ENCODE results near the gene FMNL1. TPM values are rescaled to one million over a fixed set of nuclear protein-coding genes. Genes with fewer than 3 reads are reported as not detected.

The FMNL1 gene
- total RNA-seq, 1 donor from 2014 or later, result 2.4 TPM

DNA sequence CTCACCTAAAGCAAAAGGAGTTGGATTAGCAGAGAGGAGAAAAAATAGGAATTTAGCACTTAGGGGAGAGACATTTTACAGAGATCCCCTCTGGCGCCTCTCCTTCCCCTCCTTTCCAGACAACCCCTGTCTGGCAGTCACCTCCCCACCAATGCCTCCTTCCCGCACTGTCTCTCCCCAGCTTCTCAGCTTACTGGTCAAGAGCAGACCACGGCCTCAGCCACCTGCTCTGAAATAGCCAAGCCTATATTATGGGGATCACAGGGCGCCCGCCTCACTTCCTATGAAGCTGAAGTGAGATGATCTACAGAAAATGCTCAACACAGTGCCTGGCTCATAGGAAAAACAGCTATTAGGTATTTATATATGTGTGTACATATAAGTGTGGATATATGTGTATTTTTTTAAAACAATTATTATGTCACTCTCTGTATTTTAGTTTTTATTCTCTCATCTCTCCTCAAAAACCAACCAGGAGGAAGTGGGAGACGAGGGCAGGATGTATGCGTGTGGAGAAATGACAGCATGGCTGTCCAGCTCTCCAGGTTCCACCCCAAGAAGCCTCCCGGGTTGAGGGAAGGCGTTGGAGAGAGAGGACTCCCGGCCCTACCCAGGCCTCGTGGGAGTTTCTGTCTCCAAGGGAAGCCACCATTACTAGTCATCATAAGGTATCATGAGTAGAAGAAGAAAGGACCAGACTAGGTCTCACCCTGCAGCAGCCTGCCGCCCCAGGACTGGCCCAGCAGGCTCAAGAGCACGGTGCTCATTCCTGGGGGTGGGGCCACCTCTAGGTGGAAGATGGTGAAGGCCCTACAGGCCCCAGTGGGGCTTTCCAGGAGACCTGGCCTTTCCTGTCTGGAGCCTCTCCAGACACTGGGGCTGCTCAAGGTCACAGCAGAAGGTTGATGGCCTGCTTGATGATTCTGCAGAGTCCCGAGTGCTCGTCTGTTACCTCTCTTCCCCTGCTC is 67.9 kb downstream of the FMNL1 start:
- Histone ChIP-seq H3F3A (ENCODE audit: low read depth) (no peaks in the 10 kb centered on the region), H3K79me2 (ENCODE audit: low read depth) (no peaks in the 10 kb centered on the region), H3K36me3 (no peaks in the 10 kb centered on the region), H3K4me2 (no peak overlapping the region), H4K20me1 (ENCODE audit: low read depth) (peaks cover 15% of the 10 kb centered on the region), H3K4me1 (no peaks in the 10 kb centered on the region), H2AFZ (replicated peaks) (no peak overlapping the region), H3K27ac (no peak overlapping the region), H3K27me3 (no peaks in the 10 kb centered on the region), H3K9me3 (ENCODE audit: low read depth) (no peaks in the 10 kb centered on the region), H3K4me3 (no peak overlapping the region), H3K9ac (no peak overlapping the region)
- no peak overlapping the region for H3K27ac Mint-ChIP-seq
- TF ChIP-seq CTCF (IDR thresholded peaks at IDR 0.05) (no peak), EZH2 (IDR thresholded peaks at IDR 0.05) (no peak), EZH2phosphoT487 (IDR thresholded peaks at IDR 0.05) (no peak)
- DNase-seq (ENCODE audit: low spot score), result no peak
- H3K36me3 Mint-ChIP-seq, result peaks cover 12% of the 10 kb centered on the region
- H3K4me1 Mint-ChIP-seq, result peaks cover 23% of the 10 kb centered on the region
- H3K4me3 Mint-ChIP-seq, result no peak overlapping the region
- H3K27me3 Mint-ChIP-seq (ENCODE audit: insufficient read depth, low read depth), result no peaks in the 10 kb centered on the region
- no peaks in the 10 kb centered on the region for H3K9me3 Mint-ChIP-seq

DNA sequence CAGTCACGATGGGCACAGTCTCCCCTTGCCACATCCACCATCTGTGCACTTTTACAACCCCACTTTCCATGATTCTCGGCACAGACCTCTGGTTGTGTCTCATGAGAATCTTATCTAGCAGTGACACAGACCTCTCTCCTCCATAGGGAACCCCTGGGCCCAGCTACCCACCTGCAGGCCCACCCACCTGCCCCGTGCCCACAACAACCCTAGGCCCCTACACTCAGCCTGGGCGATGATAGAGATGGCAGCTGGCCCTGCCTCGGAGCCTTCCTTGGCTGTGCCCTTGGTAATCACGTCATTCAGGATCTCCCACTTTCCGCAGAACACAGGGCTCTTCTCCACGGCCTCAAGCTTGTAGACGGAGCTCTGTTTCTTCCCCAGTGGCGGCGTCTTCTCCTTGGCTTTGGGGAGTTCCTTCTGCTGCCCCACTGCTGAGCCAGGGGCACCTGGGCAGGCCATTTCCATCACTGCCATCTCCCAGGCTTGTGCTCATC is 68.6 kb downstream of the FMNL1 start:
- no peaks in the 10 kb centered on the region for H3K9me3 ChIP-seq (ENCODE audit: low read depth)
- H3K4me1 ChIP-seq, result no peaks in the 10 kb centered on the region
- H3K9ac ChIP-seq, result no peak overlapping the region
- H3K4me2 ChIP-seq, result no peak overlapping the region
- TF ChIP-seq CTCF (IDR thresholded peaks at IDR 0.05), result no peak
- no peak for TF ChIP-seq EZH2phosphoT487 (IDR thresholded peaks at IDR 0.05)
- TF ChIP-seq EZH2 (IDR thresholded peaks at IDR 0.05), result no peak
- Mint-ChIP-seq H3K9me3 (no peaks in the 10 kb centered on the region), H3K27me3 (ENCODE audit: insufficient read depth, low read depth) (no peaks in the 10 kb centered on the region), H3K4me3 (no peak overlapping the region), H3K4me1 (peaks cover 23% of the 10 kb centered on the region), H3K36me3 (peaks cover 12% of the 10 kb centered on the region), H3K27ac (peak overlapping the region; percentile 60)
- peaks cover 15% of the 10 kb centered on the region for H4K20me1 ChIP-seq (ENCODE audit: low read depth)
- H3K4me3 ChIP-seq, result no peak overlapping the region
- peaks cover under 1% of the 10 kb centered on the region for H3K79me2 ChIP-seq (ENCODE audit: low read depth)
- H3K27me3 ChIP-seq, result no peaks in the 10 kb centered on the region
- H3K36me3 ChIP-seq, result no peaks in the 10 kb centered on the region
- DNase-seq (ENCODE audit: low spot score), result no peak
- H3K27ac ChIP-seq, result no peak overlapping the region
- H3F3A ChIP-seq (ENCODE audit: low read depth), result no peaks in the 10 kb centered on the region
- no peak overlapping the region for H2AFZ ChIP-seq (replicated peaks)

DNA sequence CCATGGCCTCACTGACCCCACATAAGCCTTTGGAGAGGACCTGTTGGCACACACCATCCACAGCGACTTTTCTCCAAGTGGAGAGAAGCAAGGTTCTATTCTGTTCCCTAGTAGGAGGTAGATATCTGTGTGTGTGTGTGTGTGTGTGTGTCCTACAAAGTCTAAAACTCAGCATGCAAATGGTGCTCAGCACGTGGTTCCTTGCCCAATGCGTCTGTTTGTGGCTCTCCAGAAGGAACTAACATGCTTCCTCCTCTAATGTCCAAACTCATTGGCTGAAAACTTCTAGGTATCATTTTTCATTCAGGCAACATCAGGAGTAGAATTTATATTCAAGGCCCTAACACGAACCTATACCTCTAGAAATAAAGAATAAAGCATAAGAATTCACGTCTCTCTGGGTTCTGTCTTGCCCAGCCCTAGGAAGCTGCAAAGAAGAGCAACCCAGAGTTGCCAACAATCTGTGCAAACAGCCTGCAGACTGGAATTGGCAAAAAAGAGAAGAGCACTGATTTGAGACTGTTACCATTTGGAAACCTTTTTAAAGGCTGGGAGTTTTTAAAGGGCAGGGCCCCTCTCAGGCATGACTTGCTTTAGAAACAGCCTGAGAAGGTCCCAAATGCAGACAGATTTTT is 69.6 kb downstream of the FMNL1 start:
- Histone ChIP-seq H3K9ac (no peak overlapping the region), H3K4me3 (no peak overlapping the region), H3K36me3 (no peaks in the 10 kb centered on the region), H3F3A (ENCODE audit: low read depth) (no peaks in the 10 kb centered on the region), H3K4me1 (no peaks in the 10 kb centered on the region), H3K27me3 (no peaks in the 10 kb centered on the region), H3K79me2 (ENCODE audit: low read depth) (peaks cover 5% of the 10 kb centered on the region), H2AFZ (replicated peaks) (no peak overlapping the region), H4K20me1 (ENCODE audit: low read depth) (peaks cover 15% of the 10 kb centered on the region), H3K27ac (no peak overlapping the region), H3K9me3 (ENCODE audit: low read depth) (no peaks in the 10 kb centered on the region), H3K4me2 (no peak overlapping the region)
- Mint-ChIP-seq H3K36me3 (peaks cover 10% of the 10 kb centered on the region), H3K4me3 (no peak overlapping the region), H3K4me1 (peaks cover 28% of the 10 kb centered on the region), H3K27ac (peak overlapping the region; percentile 12), H3K9me3 (no peaks in the 10 kb centered on the region), H3K27me3 (ENCODE audit: insufficient read depth, low read depth) (no peaks in the 10 kb centered on the region)
- no peak for TF ChIP-seq CTCF (IDR thresholded peaks at IDR 0.05)
- no peak for TF ChIP-seq EZH2phosphoT487 (IDR thresholded peaks at IDR 0.05)
- no peak for TF ChIP-seq EZH2 (IDR thresholded peaks at IDR 0.05)
- DNase-seq (ENCODE audit: low spot score), result no peak

Measured in neural progenitor cell (in vitro differentiated cells).